Testis (tissue), 3 donors: ENCODE measurements around the gene SMLR1. TPM values are rescaled to one million over a fixed set of nuclear protein-coding genes. Genes with fewer than 3 reads are reported as not detected.

ENCODE experiments used
- DNase-seq: peaks from one replicate; pipeline ENCODE4 v3.0.0-alpha.2; 2019
- H3K27ac ChIP-seq, 2 donors: fragments of 200-600 bp; sonication (generic); one replicate each; pipeline ENCODE4 v1.5.1; 2019
- H3K27me3 ChIP-seq: fragments of 200-600 bp; sonication (generic); one replicate; pipeline ENCODE4 v1.5.1; 2019
- H3K36me3 ChIP-seq: fragments of 200-600 bp; sonication (generic); one replicate; pipeline ENCODE4 v1.5.1; 2017; ENCODE audit warnings: low read depth; ENCODE audit errors: missing control alignments
- H3K4me1 ChIP-seq: fragments of 200-600 bp; sonication (generic); one replicate; pipeline ENCODE4 v1.5.1; 2019
- H3K4me3 ChIP-seq, 2 donors: fragments of 200-600 bp; sonication (generic); one replicate each; pipeline ENCODE4 v1.5.1; 2017 to 2019
- H3K9me3 ChIP-seq: fragments of 200-600 bp; sonication (generic); one replicate; pipeline ENCODE4 v1.5.1; 2017
- POLR2A ChIP-seq: fragments of 450-650 bp; IDR thresholded peaks from one replicate; pipeline ENCODE4 v1.6.1; 2017; ENCODE audit warnings: antibody characterized with exemption, mild to moderate bottlenecking, moderate library complexity
- WGBS, 2 donors: methylation state at CpG; one replicate each; pipeline ENCODE4 v1.1.5; 2018; 5-methylcytosine and 5-hydroxymethylcytosine counted together
- intact Hi-C: fragments of 100-400 bp; cut with DNase I; formaldehyde crosslinking; loops from one replicate; pipeline ENCODE4 v1.15.1; 2023; ENCODE audit warnings: low total_unique reads
- polyA plus RNA-seq: library from polyadenylated mRNA; stranded (reverse); fragments of 350-450 nt; fragmentation: Illumina TruSeq; extraction: RNeasy Lipid Tissue Mini Kit (QIAGEN cat#74804); gene quantifications from one replicate; pipeline ENCODE4 v1.2.3, GENCODE V29; 2014; ENCODE audit warnings: low read depth, low replicate concordance; ENCODE audit not compliant: insufficient read depth
- total RNA-seq, 2 donors: library from RNA; depleted of rRNA; stranded (reverse); fragments of >200 nt; gene quantifications; one replicate each; pipeline ENCODE4 v1.2.3, GENCODE V29; 2016
- TF ChIP-seq, protein P1 (sequence below), 3 experiments: fragments of 450-650 bp in 2 of 3; fragments of 200-600 bp in 1 of 3; sonication (generic) in 1 of 3; IDR thresholded peaks; one replicate each; pipeline ENCODE4 v1.5.1; 2016 to 2019; ENCODE audit warnings: antibody characterized with exemption in 3 of 3, mild to moderate bottlenecking in 2 of 3, moderate library complexity in 1 of 3

Gene SMLR1
- total and polyA plus RNA-seq, 3 donors from 2014 or later: 0.28 to 0.94 (median 0.31) TPM

DNA sequence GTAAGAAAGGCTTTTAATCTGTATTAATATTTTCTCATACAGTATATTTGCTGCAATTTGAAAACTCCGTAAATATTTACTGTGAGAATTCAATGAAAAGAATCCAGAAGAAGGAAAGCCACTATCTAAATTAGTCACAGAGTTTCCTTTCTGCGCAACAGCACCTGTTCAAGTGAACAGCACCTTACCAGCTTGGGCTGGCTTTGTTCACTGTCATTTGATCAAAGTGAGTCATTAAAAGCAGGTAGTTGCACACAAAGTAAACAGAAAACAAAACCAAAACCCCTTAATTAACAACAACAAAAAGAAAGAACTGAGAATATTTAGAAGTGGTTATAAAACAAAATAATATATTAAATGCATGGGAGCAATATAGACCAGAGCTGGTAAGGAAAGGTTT is 12.8 kb downstream of the SMLR1 start:
- H3K36me3 ChIP-seq: no peaks in the 10 kb centered on the region
- no peaks in the 10 kb centered on the region for H3K27me3 ChIP-seq
- TF ChIP-seq, protein P1, sequence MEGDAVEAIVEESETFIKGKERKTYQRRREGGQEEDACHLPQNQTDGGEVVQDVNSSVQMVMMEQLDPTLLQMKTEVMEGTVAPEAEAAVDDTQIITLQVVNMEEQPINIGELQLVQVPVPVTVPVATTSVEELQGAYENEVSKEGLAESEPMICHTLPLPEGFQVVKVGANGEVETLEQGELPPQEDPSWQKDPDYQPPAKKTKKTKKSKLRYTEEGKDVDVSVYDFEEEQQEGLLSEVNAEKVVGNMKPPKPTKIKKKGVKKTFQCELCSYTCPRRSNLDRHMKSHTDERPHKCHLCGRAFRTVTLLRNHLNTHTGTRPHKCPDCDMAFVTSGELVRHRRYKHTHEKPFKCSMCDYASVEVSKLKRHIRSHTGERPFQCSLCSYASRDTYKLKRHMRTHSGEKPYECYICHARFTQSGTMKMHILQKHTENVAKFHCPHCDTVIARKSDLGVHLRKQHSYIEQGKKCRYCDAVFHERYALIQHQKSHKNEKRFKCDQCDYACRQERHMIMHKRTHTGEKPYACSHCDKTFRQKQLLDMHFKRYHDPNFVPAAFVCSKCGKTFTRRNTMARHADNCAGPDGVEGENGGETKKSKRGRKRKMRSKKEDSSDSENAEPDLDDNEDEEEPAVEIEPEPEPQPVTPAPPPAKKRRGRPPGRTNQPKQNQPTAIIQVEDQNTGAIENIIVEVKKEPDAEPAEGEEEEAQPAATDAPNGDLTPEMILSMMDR (IDR thresholded peaks at IDR 0.05): no peak
- TF ChIP-seq POLR2A: no peak
- no peaks in the 10 kb centered on the region for H3K9me3 ChIP-seq
- WGBS, 2 donors: 88 to 95% methylated on average over 2 of the region's 2 CpGs
- H3K4me3 ChIP-seq: no peak overlapping the region
- no peak overlapping the region for H3K27ac ChIP-seq
- no peaks in the 10 kb centered on the region for H3K4me1 ChIP-seq
- intact Hi-C loops: no loop called here
- no peak for DNase-seq

- no peaks in the 10 kb centered on the region for H3K9me3 ChIP-seq
- DNase-seq: no peak
- H3K36me3 ChIP-seq: no peaks in the 10 kb centered on the region
- no peaks in the 10 kb centered on the region for H3K27me3 ChIP-seq
- 65 to 68% methylated on average over 4 of the region's 4 CpGs for WGBS, 2 donors
- no peak overlapping the region for H3K4me3 ChIP-seq
- intact Hi-C loops: no loop called here
- TF ChIP-seq, protein P1 (IDR thresholded peaks at IDR 0.05): no peak
- no peak for TF ChIP-seq POLR2A
- H3K4me1 ChIP-seq: peaks cover 1% of the 10 kb centered on the region
- no peak overlapping the region for H3K27ac ChIP-seq
Observed at GRCh38 chr6:130841128-130841728, 14.0 kb downstream of the SMLR1 start.

DNA sequence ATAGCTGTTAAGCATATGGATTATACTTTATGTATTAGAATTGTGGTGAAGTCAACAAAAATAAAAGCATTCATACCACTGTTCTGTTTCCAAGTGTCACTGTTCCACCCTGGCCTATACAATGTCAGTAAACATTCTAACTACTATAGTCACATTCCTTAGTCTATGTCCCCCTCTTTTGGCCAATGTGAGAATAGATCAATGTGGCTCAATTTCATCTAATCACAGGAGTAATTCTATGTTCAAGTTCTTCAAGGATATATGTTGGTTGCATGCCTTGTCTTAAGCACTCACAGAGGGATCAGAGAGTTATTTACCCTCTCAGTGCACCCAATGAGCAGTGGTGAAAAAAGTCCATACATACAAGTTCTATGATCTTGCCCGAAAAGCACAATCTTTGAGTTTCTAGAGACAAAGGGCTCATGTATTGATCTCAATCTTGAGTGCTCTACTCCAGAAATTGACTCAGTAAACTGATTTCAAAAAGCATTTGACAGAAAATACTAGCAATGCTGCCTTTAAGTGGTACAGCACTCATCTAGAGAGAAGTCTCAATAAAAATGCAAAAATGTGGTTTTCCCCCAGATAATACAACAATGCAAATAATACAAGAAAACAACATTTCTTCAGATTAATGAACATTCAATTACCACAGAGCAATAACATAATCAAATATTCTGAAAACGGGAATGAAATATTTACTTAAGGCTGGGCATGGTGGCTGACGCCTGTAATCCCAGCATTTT is 16.5 kb downstream of the SMLR1 start:
- H3K4me1 ChIP-seq: peaks cover 5% of the 10 kb centered on the region
- H3K27ac ChIP-seq: no peak overlapping the region
- 86 to 98% methylated on average over 3 of the region's 3 CpGs for WGBS, 2 donors
- intact Hi-C loops: no loop called here
- no peak for DNase-seq
- no peaks in the 10 kb centered on the region for H3K9me3 ChIP-seq
- TF ChIP-seq, protein P1 (IDR thresholded peaks at IDR 0.05): peak in 2 of 3 experiments; percentile 30 to 34
- no peak for TF ChIP-seq POLR2A
- no peak overlapping the region for H3K4me3 ChIP-seq
- H3K36me3 ChIP-seq: no peaks in the 10 kb centered on the region
- H3K27me3 ChIP-seq: no peaks in the 10 kb centered on the region

DNA sequence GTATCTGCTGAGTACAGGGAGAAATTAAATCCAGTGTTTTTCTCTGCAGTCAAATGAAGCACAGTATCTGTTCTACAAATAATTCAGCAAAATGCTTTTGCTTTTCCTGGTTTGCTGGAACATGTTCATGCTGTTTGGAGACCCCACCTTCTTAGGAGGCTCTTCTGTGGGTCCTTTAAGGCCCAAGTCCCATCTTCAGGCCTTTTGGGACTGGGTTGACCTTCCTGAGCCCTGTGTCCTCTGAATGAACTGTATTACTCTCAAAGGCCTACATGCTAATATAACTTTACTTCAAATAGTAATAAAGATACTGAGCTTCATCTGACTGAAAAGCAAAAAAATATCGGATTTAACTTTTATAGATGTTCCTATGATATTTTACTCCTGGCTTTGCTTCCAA is 19.3 kb downstream of the SMLR1 start:
- DNase-seq: no peak
- TF ChIP-seq, protein P1 (IDR thresholded peaks at IDR 0.05): no peak
- TF ChIP-seq POLR2A: no peak
- Histone ChIP-seq H3K36me3 (no peaks in the 10 kb centered on the region), H3K27me3 (no peaks in the 10 kb centered on the region), H3K27ac (no peak overlapping the region), H3K9me3 (no peaks in the 10 kb centered on the region), H3K4me1 (peaks cover 5% of the 10 kb centered on the region), H3K4me3 (no peak overlapping the region)
- intact Hi-C loops: no loop called here
- WGBS, 2 donors: 69 to 87% methylated on average over 1 of the region's 1 CpG
